Suprapubic skin (tissue), 4 donors: ENCODE results near the gene NHSL2. TPM values are rescaled to one million over a fixed set of nuclear protein-coding genes. Genes with fewer than 3 reads are reported as not detected.

Experiments used
- DNase-seq, 2 donors: peaks; one replicate each; pipeline ENCODE4 v3.0.0-alpha.2; 2019; ENCODE audit warnings: low spot score in 2 of 2
- H3K27ac ChIP-seq: fragments of 200-600 bp; sonication (generic); one replicate; pipeline ENCODE4 v1.5.1; 2019
- H3K27me3 ChIP-seq: fragments of 200-600 bp; sonication (generic); one replicate; pipeline ENCODE4 v1.5.1; 2019
- H3K36me3 ChIP-seq: fragments of 200-600 bp; sonication (generic); one replicate; pipeline ENCODE4 v1.5.1; 2019
- H3K4me1 ChIP-seq: fragments of 200-600 bp; sonication (generic); one replicate; pipeline ENCODE4 v1.5.1; 2019
- H3K4me3 ChIP-seq: fragments of 200-600 bp; sonication (generic); one replicate; pipeline ENCODE4 v1.5.1; 2019; ENCODE audit warnings: mild to moderate bottlenecking
- H3K9me3 ChIP-seq: fragments of 200-600 bp; sonication (generic); one replicate; pipeline ENCODE4 v1.5.1; 2019
- CTCF ChIP-seq, 2 donors: fragments of 200-600 bp in 1 of 2; fragments of 450-650 bp in 1 of 2; sonication (generic) in 1 of 2; IDR thresholded peaks; one replicate each; pipeline ENCODE4 v1.5.1; 2016 to 2019; ENCODE audit warnings: antibody characterized with exemption in 2 of 2, mild to moderate bottlenecking in 1 of 2, moderate library complexity in 1 of 2
- EP300 ChIP-seq: sonication (generic); formaldehyde crosslinking; IDR thresholded peaks from one replicate; pipeline ENCODE4 v1.6.1; 2017; ENCODE audit warnings: antibody characterized with exemption
- POLR2A ChIP-seq, 2 donors: fragments of 450-650 bp; IDR thresholded peaks; one replicate each; pipeline ENCODE4 v1.6.1; 2017; ENCODE audit warnings: antibody characterized with exemption in 2 of 2, mild to moderate bottlenecking in 2 of 2, moderate library complexity in 2 of 2
- POLR2AphosphoS5 ChIP-seq, 3 donors: sonication (generic); formaldehyde crosslinking; IDR thresholded peaks; one replicate each; pipeline ENCODE4 v1.6.1; 2017; ENCODE audit warnings: antibody characterized with exemption in 3 of 3
- WGBS: methylation state at CpG from one replicate; pipeline ENCODE4 v1.1.5; 2018; 5-methylcytosine and 5-hydroxymethylcytosine counted together
- total RNA-seq, 4 donors: library from RNA; depleted of rRNA; stranded (reverse); fragments of >200 nt; gene quantifications; one replicate each; pipeline ENCODE4 v1.1.0, GENCODE V29; 2016

The NHSL2 gene
- total RNA-seq, 4 donors from 2014 or later = 2.0 to 4.7 (median 3.0) TPM

GRCh38 chrX:72086995-72087394, 176.3 kb downstream of the NHSL2 start:
- H3K4me1 ChIP-seq = no peaks in the 10 kb centered on the region
- no peak overlapping the region for H3K4me3 ChIP-seq
- DNase-seq = no peak
- H3K27me3 ChIP-seq = no peaks in the 10 kb centered on the region
- no peaks in the 10 kb centered on the region for H3K9me3 ChIP-seq
- H3K36me3 ChIP-seq = no peaks in the 10 kb centered on the region
- WGBS = 94% methylated on average over 1 of the region's 1 CpG
- no peak overlapping the region for H3K27ac ChIP-seq
- TF ChIP-seq CTCF (IDR thresholded peaks at IDR 0.05) (no peak), POLR2A (IDR thresholded peaks at IDR 0.05) (no peak), POLR2AphosphoS5 (IDR thresholded peaks at IDR 0.05) (no peak), EP300 (no peak)

GRCh38 chrX:72088761-72089160, 178.1 kb downstream of the NHSL2 start:
- Histone ChIP-seq H3K36me3 (no peaks in the 10 kb centered on the region), H3K9me3 (no peaks in the 10 kb centered on the region), H3K4me1 (no peaks in the 10 kb centered on the region), H3K27ac (no peak overlapping the region), H3K27me3 (no peaks in the 10 kb centered on the region), H3K4me3 (no peak overlapping the region)
- peak in 1 of 2 donors; percentile 1 for DNase-seq
- no peak for TF ChIP-seq EP300
- no peak for TF ChIP-seq POLR2A (IDR thresholded peaks at IDR 0.05)
- no peak for TF ChIP-seq CTCF (IDR thresholded peaks at IDR 0.05)
- TF ChIP-seq POLR2AphosphoS5 (IDR thresholded peaks at IDR 0.05) = no peak
- WGBS = 69% methylated on average over 6 of the region's 6 CpGs

GRCh38 chrX:72089254-72089653, 178.6 kb downstream of the NHSL2 start:
- Histone ChIP-seq H3K4me3 (no peak overlapping the region), H3K36me3 (no peaks in the 10 kb centered on the region), H3K4me1 (no peaks in the 10 kb centered on the region), H3K27ac (no peak overlapping the region), H3K27me3 (no peaks in the 10 kb centered on the region), H3K9me3 (no peaks in the 10 kb centered on the region)
- TF ChIP-seq POLR2AphosphoS5 (IDR thresholded peaks at IDR 0.05) (no peak), CTCF (IDR thresholded peaks at IDR 0.05) (no peak), POLR2A (IDR thresholded peaks at IDR 0.05) (no peak), EP300 (no peak)
- no peak for DNase-seq
- WGBS = 55% methylated on average over 3 of the region's 3 CpGs

DNA sequence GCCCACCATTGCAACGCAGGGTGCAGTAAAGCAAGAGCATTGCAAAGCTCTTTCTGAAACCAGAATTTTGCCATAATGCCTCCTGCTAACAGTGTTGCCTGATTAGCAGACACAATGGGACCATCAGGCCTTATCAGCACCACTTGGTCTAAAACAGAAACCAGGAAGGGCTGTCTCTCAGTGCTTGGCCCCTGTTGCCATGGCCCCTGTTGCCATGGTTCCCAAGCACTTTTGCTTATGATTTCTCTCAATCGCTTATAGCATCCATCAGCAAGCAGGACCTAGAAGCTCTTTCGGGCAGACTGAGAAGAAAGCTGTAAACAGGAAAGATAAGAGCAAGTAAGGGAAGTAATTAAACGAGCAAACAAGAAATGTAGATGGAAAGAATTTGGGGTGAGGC, 184.2 kb downstream of the NHSL2 start:
- no peaks in the 10 kb centered on the region for H3K4me1 ChIP-seq
- H3K27me3 ChIP-seq = no peaks in the 10 kb centered on the region
- WGBS = 58% methylated on average over 4 of the region's 4 CpGs
- TF ChIP-seq EP300 (no peak), POLR2AphosphoS5 (IDR thresholded peaks at IDR 0.05) (no peak), CTCF (IDR thresholded peaks at IDR 0.05) (no peak), POLR2A (IDR thresholded peaks at IDR 0.05) (no peak)
- H3K4me3 ChIP-seq = no peak overlapping the region
- no peaks in the 10 kb centered on the region for H3K9me3 ChIP-seq
- H3K36me3 ChIP-seq = no peaks in the 10 kb centered on the region
- H3K27ac ChIP-seq = no peak overlapping the region
- no peak for DNase-seq

- WGBS = 64% methylated on average over 2 of the region's 2 CpGs
- Histone ChIP-seq H3K36me3 (no peaks in the 10 kb centered on the region), H3K4me3 (no peak overlapping the region), H3K27me3 (no peaks in the 10 kb centered on the region), H3K9me3 (no peaks in the 10 kb centered on the region), H3K4me1 (no peaks in the 10 kb centered on the region), H3K27ac (no peak overlapping the region)
- TF ChIP-seq CTCF (IDR thresholded peaks at IDR 0.05) (no peak), POLR2A (IDR thresholded peaks at IDR 0.05) (no peak), POLR2AphosphoS5 (IDR thresholded peaks at IDR 0.05) (no peak), EP300 (no peak)
- no peak for DNase-seq
Measured at GRCh38 chrX:72095370-72095769, 184.7 kb downstream of the NHSL2 start.
